Measurements from ENCODE around the gene NEDD9.

NEDD9 gene

DNA sequence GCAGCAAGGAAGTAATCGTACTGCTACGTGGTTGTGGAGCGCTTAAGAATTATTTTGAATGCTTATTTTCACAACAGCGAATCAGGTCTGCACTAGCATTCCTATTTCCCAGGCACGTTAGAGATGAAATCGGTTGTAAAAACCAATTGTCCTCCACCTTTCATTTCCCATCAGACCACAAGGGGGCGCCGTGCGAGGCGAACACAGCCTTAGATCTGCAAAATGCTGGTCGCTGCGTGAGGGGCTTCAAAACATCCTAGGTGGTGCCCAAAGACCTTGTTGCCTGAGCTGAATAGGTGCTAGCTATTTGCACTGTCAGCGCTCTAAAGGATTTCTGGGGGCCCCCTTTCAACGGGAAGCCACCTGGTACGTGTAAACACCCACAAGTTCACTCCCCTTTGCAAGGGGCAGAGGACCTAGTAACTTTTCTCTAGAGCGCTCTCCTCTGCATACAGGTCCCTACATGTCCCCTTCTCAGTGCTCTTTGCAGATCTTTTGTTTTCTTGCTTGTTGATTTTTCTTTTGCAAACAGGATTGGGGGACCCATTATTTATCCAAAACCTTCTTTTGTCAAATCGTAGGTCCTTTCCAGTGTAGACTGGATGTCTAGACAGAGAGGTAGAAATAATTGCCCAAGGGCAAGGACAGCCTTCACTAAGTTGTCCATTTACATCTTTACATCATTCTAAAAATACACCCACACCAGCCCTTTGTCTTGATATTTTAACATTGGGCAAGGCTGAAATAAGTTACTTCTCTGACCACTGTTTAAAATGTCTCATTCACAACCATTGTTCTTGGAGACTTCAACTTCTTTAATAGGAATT, 59.8 kb downstream of the NEDD9 start:
- peak; percentile 80 for DNase-seq

DNA sequence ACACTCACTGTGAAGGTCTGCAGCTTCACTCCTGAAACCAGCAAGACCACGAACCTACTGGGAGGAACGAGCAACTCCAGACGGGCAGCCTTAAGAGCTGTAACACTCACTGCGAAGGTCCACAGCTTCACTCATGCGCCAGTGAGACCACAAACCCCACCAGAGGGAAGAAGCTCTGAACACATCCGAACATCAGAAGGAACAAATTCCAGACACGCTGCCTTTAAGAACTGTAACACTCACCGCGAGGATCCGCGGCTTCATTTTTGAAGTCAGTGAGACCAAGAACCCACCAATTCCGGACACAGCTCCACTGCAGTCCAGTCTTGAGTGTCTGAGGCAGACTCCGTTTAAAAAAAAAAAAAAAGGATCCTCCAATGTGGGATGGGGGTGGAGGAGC, 60.5 kb downstream of the NEDD9 start:
- no peak for DNase-seq

- DNase-seq: no peak
Measured at GRCh38 chr6:11168091-11168635, 64.3 kb downstream of the NEDD9 start.

DNA sequence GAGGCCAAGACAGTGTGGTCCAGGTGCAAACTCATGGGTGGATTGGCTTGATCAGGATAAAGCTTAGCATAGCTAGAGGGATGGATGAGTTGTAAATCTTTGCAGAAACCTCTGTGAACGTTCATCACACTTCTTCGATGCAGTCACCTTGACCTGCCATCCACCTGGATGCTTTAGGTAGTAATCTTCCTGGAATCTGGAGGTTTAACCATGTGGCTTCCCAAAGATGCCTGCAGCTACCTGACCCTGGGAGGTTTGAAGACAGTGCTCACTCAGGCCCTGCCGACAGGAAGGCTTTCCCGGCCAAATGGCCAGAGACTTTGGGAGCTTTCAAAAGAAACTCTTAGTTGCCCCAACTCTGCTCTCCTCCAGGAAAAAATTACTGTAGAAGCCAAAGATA, 65.5 kb downstream of the NEDD9 start:
- DNase-seq: no peak

GRCh38 chr6:11164717-11165646, 67.5 kb downstream of the NEDD9 start:
- no peak for DNase-seq

DNA sequence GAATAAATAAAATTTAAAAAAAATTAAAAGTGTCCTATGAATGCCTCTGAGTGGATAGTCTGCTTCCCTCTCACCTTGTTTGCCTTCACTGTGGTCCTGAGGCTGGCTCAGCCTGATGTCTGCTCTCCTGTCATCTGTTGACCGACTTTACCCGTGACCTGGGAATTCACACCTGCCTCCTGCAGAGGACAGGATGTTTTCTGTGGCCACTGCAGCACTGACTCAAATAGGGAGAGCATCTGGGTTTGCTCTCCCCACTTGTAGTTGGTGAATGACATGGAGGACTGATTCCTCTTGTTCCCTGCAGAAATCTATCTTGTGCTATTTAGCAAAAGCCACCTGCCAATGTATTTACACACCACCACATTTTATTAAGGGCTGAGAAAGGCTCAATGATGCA, 68.5 kb downstream of the NEDD9 start:
- DNase-seq: no peak

DNA sequence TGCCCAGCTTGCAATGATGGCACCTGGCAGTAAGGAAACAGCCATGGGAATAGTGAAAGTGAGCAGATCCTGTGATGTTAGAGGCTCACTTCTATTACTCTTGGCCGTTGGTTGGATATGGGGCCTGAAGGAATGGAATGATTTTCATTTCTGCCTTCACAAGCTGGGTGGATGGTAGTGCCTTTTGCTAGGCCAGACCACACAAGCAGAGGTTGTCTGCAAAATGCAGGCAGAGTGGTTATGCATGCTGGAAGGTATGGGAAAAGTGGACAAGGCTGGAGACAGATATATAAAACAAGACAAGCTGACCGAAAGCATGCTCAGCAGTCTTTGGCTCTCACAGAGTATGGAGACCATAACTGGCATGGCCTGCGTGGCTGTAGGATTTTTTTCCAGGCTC, 70.2 kb downstream of the NEDD9 start:
- no peak for DNase-seq

DNA sequence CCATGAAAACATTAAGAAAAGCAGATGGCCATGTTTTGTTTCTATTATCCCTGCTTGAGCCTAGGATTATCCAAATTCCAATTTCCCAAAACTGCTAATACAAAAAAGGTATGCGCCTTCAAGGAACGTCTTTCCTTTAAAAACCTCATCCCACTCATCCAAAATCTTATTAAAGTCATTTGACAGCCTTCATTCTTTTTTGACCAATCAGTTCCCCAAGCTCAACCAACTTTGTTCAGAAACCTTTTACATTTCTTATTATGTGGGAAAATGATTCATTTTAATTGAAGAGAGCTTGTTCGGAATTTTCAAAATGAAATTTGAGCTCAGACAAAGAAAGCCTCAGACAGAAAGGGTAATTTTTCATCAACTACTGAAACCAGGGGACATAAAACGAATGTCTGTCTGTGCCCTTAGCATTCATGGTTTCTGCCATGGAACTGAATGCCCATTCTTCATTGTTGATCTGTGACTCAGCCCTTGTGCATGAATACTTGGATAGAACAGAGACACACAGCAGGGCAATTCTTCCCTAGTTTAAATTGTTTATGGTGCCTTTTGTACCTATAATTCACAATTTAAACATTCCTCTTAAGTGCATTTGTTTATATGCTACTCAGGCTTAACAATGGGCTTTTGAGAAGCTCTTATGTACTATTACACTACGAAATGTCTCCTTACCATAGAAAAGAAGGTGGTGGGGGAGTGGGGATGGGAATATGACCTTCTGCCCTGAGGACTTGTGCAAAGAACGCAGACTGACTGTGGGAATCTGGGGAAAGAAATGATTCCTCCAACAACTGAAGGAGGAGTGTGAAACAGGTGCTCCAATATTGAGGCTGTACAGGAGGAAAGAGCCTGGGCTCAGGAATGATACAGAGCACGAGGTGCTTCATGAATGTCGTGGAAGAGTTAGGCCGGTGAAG, 71.2 kb downstream of the NEDD9 start:
- no peak for DNase-seq

DNA sequence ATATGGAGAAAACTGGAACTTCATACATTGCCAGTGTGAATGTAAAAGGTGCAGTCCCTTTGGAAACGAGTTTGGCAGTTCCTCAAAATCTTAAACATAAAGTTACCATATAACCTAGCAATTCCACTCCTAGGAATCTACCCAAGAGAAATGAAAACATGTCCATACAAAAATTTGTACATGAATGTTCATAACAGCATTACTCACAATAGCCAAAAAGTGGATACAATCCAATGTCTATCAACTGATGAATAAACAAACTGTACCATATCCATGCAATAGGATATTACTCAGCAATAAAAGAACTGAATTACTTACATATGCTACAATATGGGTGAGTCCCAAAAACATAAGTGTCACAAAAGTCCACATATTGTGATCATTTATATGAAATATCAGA, 72.3 kb downstream of the NEDD9 start:
- DNase-seq: no peak

DNA sequence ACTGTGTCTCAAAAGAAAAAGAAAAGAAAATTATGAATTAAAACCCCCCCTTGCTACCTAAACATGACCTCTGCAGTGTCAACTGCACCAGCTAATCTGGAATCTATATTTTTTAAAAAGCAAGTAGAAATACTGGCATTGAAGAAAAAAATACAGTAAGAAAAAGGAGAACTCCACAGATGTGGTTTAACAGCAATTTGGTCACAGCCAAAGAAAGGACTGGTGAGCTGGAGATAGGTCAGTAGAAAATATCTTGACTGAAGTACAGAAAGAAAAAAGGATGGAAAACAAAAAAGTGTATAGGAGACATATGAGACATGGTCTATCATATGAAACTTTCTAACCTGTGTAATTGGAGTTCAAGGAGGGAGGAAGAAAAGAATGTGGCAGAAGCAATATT, 76.9 kb downstream of the NEDD9 start:
- DNase-seq: no peak

DNA sequence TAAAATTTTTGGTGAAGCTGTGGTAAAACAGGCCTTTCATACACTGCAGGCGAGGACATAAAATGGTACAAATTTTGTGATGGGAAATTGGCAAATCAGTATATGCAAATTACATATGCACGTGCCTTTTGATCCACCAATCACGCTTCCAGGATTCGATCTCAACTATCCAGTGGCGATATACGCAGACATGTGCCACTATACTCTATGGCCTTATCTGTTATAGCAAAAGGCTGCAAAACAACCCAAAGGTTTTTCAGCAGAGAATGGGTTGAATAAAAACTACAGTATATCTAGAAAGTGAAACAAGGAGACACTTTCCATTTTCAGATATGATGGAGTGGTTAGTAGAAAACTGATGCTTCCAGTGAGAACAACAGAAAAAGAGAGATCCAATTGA, 79.0 kb downstream of the NEDD9 start:
- no peak for DNase-seq

- no peak for DNase-seq
Measured at GRCh38 chr6:11152581-11152980, 79.9 kb downstream of the NEDD9 start.

- no peak for DNase-seq
Measured at GRCh38 chr6:11151488-11151887, 81.0 kb downstream of the NEDD9 start.

DNA sequence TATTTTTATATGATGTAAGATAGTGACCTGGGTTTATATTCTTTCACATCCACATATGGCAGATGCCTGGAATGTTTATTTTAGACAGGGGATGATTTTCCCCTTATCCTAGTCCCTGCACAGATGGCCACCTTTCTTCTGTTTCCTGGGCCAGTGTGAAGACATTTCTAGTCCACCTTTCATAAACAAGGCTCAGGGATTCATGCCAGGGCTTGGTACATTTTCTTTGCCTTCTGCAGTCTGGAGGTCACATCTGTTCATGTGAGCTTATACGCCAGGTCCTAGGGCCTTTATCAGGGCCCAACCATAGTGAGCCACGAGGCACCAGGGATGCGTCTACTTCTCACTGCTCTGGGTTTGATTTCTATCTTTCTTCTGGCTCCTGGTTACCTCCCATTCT, 82.9 kb downstream of the NEDD9 start:
- no peak for DNase-seq

- no peak for DNase-seq
Measured at GRCh38 chr6:11146117-11146826, 86.2 kb downstream of the NEDD9 start.

GRCh38 chr6:11144393-11144851, 88.0 kb downstream of the NEDD9 start:
- peak; percentile 77 for DNase-seq

DNA sequence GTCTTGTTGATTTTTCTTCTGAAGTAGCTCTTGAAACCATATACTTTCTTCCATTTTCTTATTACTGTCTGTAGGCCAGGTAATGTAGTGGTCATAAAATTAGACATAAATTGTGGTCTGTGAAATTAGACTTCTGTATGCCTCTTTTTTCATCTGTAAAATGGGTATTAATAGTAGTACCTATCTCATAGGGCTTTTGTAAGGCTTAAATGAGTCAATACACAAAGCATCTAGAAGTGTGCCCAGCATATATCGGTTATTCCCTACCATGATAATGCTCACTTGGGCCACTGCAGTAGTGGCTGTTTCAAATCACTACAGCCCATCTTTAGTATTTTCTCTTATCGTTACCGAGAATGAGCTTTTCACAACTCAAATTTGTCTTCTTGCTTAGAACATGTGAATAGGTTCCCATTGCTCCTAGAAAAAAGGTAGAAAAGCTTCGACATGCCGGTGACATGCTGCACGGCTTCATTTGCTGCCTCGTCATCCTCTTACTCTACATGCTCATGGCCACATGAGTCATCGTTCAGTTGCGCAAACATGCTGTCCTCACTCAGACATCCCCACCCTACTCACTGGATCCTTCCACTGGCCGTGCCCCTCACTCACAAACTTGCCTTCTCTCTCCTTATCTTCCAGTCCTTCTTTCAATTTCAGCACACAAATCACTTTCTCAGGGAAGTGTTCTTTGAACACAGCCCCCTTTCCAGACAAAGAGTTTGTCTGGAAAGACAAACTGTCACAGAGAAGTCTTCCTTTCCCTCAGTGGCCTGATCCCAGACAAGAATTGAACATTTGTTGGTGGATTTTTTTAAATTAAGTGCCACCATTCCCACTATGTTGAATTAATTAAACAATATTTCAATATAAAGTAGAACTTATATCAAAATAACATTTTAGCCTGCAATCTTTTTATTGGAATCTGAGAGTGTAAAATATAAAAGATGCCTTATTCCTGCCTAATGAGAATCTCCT, 88.8 kb downstream of the NEDD9 start:
- peak; percentile 5 for DNase-seq

- DNase-seq: no peak
Measured at GRCh38 chr6:11142296-11143027, 90.0 kb downstream of the NEDD9 start.

- DNase-seq: no peak
Measured at GRCh38 chr6:11141295-11141694, 91.2 kb downstream of the NEDD9 start.

DNA sequence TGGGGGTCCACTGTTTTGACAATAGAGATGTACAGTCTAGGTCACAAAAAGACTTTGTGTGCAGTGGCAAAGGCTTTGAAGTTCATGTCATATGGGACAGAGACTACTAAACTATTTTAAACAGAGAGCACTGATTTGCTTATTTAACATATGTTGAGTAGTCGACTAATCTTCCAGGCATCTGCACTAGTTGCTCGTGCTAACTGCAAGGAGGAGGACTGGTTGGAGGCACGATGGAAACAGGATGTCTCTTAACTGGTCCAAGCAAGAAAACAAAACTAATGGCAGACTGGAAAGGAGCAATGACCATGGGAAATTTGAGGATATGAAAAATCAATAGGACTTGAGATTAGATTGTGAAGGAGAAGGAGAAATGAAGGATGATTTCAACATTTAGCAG, 92.4 kb downstream of the NEDD9 start:
- DNase-seq: no peak

Data from CD4-positive, alpha-beta T cell treated with Interleukin-6 for 4 hours (primary cell).